ENCODE results near the gene U2AF1L4.

Gene U2AF1L4

DNA sequence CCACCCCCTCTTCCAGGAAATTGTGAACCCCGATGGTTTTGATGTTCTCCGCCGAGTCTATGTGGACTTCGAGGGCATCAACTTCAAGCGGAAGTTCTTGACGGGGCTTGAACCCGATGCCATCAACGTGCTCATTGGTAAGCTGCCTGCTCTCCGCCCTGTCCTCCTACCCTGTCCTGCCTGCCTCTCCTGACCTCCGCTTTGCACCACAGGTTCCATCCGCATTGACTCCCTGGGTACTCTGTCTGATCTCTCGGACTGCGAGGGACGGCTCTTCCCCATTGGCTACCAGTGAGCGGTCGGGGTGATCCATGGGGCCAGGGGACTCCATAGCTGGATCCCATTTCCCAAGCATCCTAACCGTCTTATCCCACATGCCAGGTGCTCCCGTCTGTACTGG, 14.9 kb downstream of the U2AF1L4 start:
- Histone ChIP-seq H3K36me3 (peaks cover 91% of the 10 kb centered on the region), H3K9me3 (no peaks in the 10 kb centered on the region), H3K4me1 (no peaks in the 10 kb centered on the region), H3K4me3 (ENCODE audit: low read depth, low read length) (no peak overlapping the region), H3K27me3 (no peaks in the 10 kb centered on the region)
- TF ChIP-seq, protein P1, sequence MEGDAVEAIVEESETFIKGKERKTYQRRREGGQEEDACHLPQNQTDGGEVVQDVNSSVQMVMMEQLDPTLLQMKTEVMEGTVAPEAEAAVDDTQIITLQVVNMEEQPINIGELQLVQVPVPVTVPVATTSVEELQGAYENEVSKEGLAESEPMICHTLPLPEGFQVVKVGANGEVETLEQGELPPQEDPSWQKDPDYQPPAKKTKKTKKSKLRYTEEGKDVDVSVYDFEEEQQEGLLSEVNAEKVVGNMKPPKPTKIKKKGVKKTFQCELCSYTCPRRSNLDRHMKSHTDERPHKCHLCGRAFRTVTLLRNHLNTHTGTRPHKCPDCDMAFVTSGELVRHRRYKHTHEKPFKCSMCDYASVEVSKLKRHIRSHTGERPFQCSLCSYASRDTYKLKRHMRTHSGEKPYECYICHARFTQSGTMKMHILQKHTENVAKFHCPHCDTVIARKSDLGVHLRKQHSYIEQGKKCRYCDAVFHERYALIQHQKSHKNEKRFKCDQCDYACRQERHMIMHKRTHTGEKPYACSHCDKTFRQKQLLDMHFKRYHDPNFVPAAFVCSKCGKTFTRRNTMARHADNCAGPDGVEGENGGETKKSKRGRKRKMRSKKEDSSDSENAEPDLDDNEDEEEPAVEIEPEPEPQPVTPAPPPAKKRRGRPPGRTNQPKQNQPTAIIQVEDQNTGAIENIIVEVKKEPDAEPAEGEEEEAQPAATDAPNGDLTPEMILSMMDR (IDR thresholded peaks at IDR 0.05; ENCODE audit: low read depth, low read length), result no peak
- no peak for DNase-seq

DNA sequence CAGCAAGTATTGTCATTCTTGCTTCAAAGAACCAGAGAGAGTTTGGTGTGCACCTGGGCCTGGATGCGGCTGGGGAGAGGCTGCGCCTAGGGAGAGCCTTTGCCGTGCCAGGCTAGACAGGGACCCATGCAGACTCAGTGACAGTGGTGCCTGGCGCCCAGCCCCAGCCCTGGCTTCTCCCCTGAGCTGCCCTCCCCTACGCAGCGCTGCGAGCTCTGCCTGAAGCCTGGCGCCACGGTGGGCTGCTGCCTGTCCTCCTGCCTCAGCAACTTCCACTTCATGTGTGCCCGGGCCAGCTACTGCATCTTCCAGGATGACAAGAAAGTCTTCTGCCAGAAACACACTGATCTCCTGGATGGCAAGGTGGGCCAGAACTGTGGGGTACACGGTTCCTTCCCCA, 15.5 kb downstream of the U2AF1L4 start:
- DNase-seq, result no peak
- no peaks in the 10 kb centered on the region for H3K4me1 ChIP-seq
- H3K36me3 ChIP-seq, result peaks cover 93% of the 10 kb centered on the region
- TF ChIP-seq, protein P1 (IDR thresholded peaks at IDR 0.05; ENCODE audit: low read depth, low read length), result no peak
- no peak overlapping the region for H3K4me3 ChIP-seq (ENCODE audit: low read depth, low read length)
- no peaks in the 10 kb centered on the region for H3K9me3 ChIP-seq
- H3K27me3 ChIP-seq, result no peaks in the 10 kb centered on the region

DNA sequence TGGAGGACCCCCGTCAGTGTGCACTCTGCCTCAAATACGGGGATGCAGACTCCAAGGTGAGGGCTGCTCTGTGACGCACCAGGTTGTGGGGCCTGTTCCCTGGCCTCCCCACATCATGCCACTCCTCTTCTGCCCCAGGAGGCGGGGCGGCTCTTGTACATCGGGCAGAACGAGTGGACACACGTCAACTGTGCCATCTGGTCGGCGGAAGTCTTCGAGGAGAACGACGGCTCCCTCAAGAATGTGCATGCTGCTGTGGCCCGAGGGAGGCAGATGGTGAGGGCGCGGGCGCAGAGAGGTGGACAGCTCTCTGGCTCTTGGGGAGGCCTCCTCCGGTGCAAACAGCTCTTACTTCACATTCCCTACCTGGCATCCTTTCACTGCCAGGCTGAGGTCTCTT, 16.2 kb downstream of the U2AF1L4 start:
- Histone ChIP-seq H3K36me3 (peaks cover 93% of the 10 kb centered on the region), H3K4me1 (no peaks in the 10 kb centered on the region), H3K27me3 (no peaks in the 10 kb centered on the region), H3K9me3 (no peaks in the 10 kb centered on the region), H3K4me3 (ENCODE audit: low read depth, low read length) (no peak overlapping the region)
- TF ChIP-seq, protein P1 (IDR thresholded peaks at IDR 0.05; ENCODE audit: low read depth, low read length), result no peak
- DNase-seq, result no peak

DNA sequence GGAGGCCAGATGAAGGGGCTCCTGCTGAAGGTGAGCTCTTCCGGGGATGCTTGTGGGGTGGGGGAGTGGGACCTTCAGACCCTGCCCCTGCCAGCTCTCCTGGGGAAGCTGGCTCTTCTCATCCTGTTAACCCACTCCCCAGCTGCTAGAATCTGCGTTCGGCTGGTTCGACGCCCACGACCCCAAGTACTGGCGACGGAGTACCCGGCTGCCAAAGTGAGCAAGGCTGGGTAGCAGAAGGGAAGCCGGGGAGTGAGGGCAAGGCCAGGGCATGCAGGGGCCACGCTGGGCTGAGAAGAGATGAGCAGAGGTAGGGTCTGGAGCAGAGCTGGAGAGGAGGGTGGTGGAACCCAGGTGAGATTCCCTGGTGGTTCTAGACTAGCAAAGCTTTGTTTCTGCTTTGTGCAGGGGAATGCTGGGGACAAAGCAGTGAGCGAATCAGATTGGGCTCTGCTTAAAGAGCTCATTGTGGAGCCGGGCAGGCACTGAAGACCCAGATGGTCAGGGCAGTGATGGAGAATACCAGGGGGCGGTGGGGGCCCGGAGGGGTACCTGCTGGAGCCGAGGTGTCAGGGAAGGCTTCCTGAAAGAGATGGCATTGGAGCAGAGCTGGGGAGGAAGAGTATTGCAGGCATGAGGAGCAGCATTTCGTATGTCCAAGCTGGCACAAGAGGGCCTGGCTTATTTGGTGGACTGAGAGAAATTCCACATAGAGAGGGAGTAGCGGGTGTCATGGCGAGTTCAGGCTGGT, 17.1 kb downstream of the U2AF1L4 start:
- Histone ChIP-seq H3K36me3 (peaks cover 95% of the 10 kb centered on the region), H3K9me3 (no peaks in the 10 kb centered on the region), H3K4me1 (no peaks in the 10 kb centered on the region), H3K4me3 (ENCODE audit: low read depth, low read length) (no peak overlapping the region), H3K27me3 (no peaks in the 10 kb centered on the region)
- TF ChIP-seq, protein P1 (IDR thresholded peaks at IDR 0.05; ENCODE audit: low read depth, low read length), result no peak
- DNase-seq, result no peak

DNA sequence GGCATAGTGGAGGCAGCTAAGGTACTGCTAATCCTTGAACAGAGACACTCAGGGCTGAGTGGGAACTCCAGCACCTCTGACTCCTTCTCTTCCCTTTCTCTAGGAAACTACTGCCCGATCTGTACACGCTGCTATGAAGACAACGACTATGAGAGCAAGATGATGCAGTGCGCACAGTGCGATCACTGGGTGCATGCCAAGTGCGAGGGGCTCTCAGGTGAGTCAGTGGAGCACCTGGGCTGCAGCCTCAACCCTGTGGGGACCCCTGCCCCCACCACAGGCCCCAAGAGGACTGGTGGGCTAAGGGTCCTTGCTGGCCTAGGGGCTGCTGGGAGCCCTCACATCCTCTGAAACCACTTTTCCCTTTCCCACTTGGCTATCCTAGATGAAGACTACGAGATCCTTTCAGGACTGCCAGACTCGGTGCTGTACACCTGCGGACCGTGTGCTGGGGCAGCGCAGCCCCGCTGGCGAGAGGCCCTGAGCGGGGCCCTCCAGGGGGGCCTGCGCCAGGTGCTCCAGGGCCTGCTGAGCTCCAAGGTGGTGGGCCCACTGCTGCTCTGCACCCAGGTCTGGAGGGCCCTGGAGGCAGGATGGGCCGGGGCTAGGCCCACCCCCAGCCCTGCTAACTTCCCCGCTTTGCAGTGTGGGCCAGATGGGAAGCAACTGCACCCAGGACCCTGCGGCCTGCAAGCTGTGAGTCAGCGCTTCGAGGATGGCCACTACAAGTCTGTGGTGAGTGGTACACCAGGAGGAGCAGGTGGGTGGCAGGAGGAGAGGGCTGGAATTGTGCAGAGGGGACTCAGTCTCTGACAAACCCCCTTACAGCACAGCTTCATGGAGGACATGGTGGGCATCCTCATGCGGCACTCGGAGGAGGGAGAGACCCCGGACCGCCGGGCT, 17.9 kb downstream of the U2AF1L4 start:
- Histone ChIP-seq H3K4me1 (no peaks in the 10 kb centered on the region), H3K36me3 (peaks cover 97% of the 10 kb centered on the region)
- no peak for DNase-seq

More for the DNA sequence above, 17.9 kb downstream of the U2AF1L4 start:
- no peaks in the 10 kb centered on the region for H3K27me3 ChIP-seq
- no peak overlapping the region for H3K4me3 ChIP-seq (ENCODE audit: low read depth, low read length)
- TF ChIP-seq, protein P1 (IDR thresholded peaks at IDR 0.05; ENCODE audit: low read depth, low read length), result no peak
- no peaks in the 10 kb centered on the region for H3K9me3 ChIP-seq
